ENCODE measurements around the gene SOCS1. TPM values are rescaled to one million over a fixed set of nuclear protein-coding genes. Genes with fewer than 3 reads are reported as not detected.

Gene SOCS1
- polyA plus RNA-seq, 2 of the 4 experiments (the other 2 are of a cell fraction), result 0.16 to 0.26 TPM

GRCh38 chr16:11212798-11213196, 43.2 kb downstream of the SOCS1 start:
- DNase-seq (ENCODE audit: low read depth in 1 of 2, low spot score in 1 of 2) (no peak), ATAC-seq (peak; percentile 32 to 42; a peak in 3 of 6 replicates), FAIRE-seq (no peak)
- Histone ChIP-seq H3K27ac (no peak overlapping the region), H3K4me3 (no peak overlapping the region), H3K9me3 (peaks cover 14% of the 10 kb centered on the region), H3K4me2 (no peak overlapping the region), H3K4me1 (no peaks in the 10 kb centered on the region)
- WGBS (ENCODE audit: missing lambda C conversion rate), result 54% methylated on average over 9 of the region's 16 CpGs
- ChIA-PET POLR2A (interaction anchor here (1.2 kb wide), 1 partner anchor 43 kb away, joined by 4 read pairs; the partner anchor contains the start of gene SOCS1), CTCF (interaction anchor here (0.6 to 1.7 kb wide), 3 partner anchors 43 to 591 kb away, joined by 3 to 9 read pairs (median 4); partner anchors contain the start of gene SOCS1)
- TF ChIP-seq EP300 (IDR thresholded peaks at IDR 0.05) (no peak), POLR2A (IDR thresholded peaks at IDR 0.05; ENCODE audit: low read length) (no peak), PBX3 (IDR thresholded peaks at IDR 0.05) (no peak), ZFP36 (IDR thresholded peaks at IDR 0.05; ENCODE audit: borderline replicate concordance, partially characterized antibody) (no peak), CTCF (IDR thresholded peaks at IDR 0.05) (no peak), NFE2L2 (conservative IDR thresholded peaks at IDR 0.05; ENCODE audit: low read length) (no peak), BHLHE40 (IDR thresholded peaks at IDR 0.05; ENCODE audit: low read depth, low read length) (no peak)

DNA sequence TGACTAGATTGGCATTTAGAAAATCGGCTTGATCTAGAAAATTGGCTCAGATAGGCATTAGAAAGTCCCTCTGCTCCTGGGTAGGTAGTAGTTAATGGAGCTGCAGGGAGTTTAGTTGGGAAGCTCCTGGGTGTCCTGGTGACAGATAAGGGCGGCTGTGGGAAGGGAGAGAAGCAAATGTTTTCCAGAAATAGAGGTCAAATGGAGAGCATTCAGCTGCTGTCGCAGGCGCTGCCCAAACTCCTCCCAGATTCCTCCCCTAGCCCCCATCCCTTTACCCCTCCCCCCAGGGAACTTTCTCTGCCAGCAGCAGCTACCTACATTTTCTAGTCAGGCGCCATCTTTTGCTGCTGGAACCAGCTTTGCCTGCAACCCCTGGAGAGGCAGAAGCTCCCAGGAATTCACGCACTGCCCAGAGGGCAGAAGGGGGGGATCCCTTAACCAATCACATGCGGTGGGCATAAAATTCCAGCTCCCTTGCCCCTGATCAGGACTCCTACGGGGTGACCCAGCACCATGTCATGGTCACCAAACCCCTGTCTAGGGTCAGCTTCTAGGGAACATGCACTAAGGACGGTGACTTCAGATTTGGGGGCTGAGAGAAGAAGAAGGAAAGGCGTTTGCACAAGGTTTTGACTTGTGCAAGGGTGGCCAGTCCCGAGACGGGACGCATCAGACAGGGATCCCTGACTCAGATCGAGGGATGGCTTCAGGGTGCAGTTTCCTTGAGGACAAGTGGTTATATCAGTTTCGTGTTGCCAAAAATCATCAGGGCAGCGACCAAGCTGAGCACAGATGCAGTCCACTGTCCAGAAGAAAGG, 43.8 kb downstream of the SOCS1 start:
- ChIA-PET POLR2A (interaction anchor here (1.2 kb wide), 1 partner anchor 44 kb away, joined by 4 read pairs; the partner anchor contains the start of gene SOCS1), CTCF (interaction anchor here (0.6 to 1.7 kb wide), 3 partner anchors 44 to 590 kb away, joined by 3 to 9 read pairs (median 4); partner anchors contain the start of gene SOCS1)
- H3K4me1 ChIP-seq, result no peaks in the 10 kb centered on the region
- FAIRE-seq, result no peak
- H3K9me3 ChIP-seq, result peaks cover 17% of the 10 kb centered on the region
- ATAC-seq, result peak; percentile 32 to 42; a peak in 4 of 6 replicates
- no peak overlapping the region for H3K27ac ChIP-seq
- no peak overlapping the region for H3K4me2 ChIP-seq
- DNase-seq (ENCODE audit: low read depth in 1 of 2, low spot score in 1 of 2), result no peak
- no peak for TF ChIP-seq SMC3 (IDR thresholded peaks at IDR 0.05)
- no peak for TF ChIP-seq ZNF302 (CRISPR knock-in tag; IDR thresholded peaks at IDR 0.05)
- no peak for TF ChIP-seq HOXB13 (CRISPR knock-in tag; IDR thresholded peaks at IDR 0.05; ENCODE audit: low read depth)
- TF ChIP-seq ATOH8 (CRISPR knock-in tag; IDR thresholded peaks at IDR 0.05; ENCODE audit: low read depth), result no peak
- TF ChIP-seq MAZ (IDR thresholded peaks at IDR 0.05; ENCODE audit: borderline replicate concordance, low read depth, low read length), result no peak
- TF ChIP-seq HOXB5 (CRISPR knock-in tag; IDR thresholded peaks at IDR 0.05), result no peak
- no peak for TF ChIP-seq CBX2 (IDR thresholded peaks at IDR 0.05; ENCODE audit: borderline replicate concordance, low read depth)
- TF ChIP-seq ZC3H11A (IDR thresholded peaks at IDR 0.05), result no peak
- TF ChIP-seq NFE2L2 (conservative IDR thresholded peaks at IDR 0.05; ENCODE audit: low read length), result no peak
- TF ChIP-seq FOSB (CRISPR knock-in tag; IDR thresholded peaks at IDR 0.05), result no peak
- no peak for TF ChIP-seq RNF2 (IDR thresholded peaks at IDR 0.05; ENCODE audit: borderline replicate concordance, low read depth)
- TF ChIP-seq KDM1A (IDR thresholded peaks at IDR 0.05; ENCODE audit: low read depth), result no peak
- TF ChIP-seq JUNB (IDR thresholded peaks at IDR 0.05), result no peak
- no peak for TF ChIP-seq HEYL (CRISPR knock-in tag; IDR thresholded peaks at IDR 0.05)
- no peak for TF ChIP-seq SREBF2 (IDR thresholded peaks at IDR 0.05)
- no peak overlapping the region for H3K4me3 ChIP-seq
- WGBS (ENCODE audit: missing lambda C conversion rate), result 53% methylated on average over 15 of the region's 16 CpGs
